NCI-H1105 treated with DMSO at 0.1 percent for 48 hours (cell line): Measurements from ENCODE around the gene COX6A1.

Experiments used
- DNase-seq: peaks from one replicate; lab custom pipeline; 2025; lab: John Stamatoyannopoulos, UW

Gene COX6A1

GRCh38 chr12:120437735-120438494, at the start of gene COX6A1:
Gene COX6A1 (plus strand): TSS chr12:120438113. CDS start chr12:120438127, 14 bp downstream.
- peak; percentile 100 for DNase-seq

- peak; percentile 83 for DNase-seq
These were observed 49.0 kb upstream of the COX6A1 start for GRCh38 chr12:120388691-120389481.

GRCh38 chr12:120390540-120391120, 47.3 kb upstream of the COX6A1 start:
- no peak for DNase-seq

- peak; percentile 49 for DNase-seq
These were observed 43.2 kb upstream of the COX6A1 start for GRCh38 chr12:120394483-120395367.

- no peak for DNase-seq
These were observed 39.9 kb upstream of the COX6A1 start for GRCh38 chr12:120397824-120398540.

- no peak for DNase-seq
These were observed 38.4 kb upstream of the COX6A1 start for GRCh38 chr12:120399531-120399930.

GRCh38 chr12:120402217-120402616, 35.7 kb upstream of the COX6A1 start:
- DNase-seq: no peak

GRCh38 chr12:120403869-120404268, 34.0 kb upstream of the COX6A1 start:
- DNase-seq: no peak

- DNase-seq: no peak
These were observed 33.6 kb upstream of the COX6A1 start for GRCh38 chr12:120404271-120404670.

- DNase-seq: no peak
These were observed 31.8 kb upstream of the COX6A1 start for GRCh38 chr12:120406069-120406468.

- DNase-seq: no peak
These were observed 31.4 kb upstream of the COX6A1 start for GRCh38 chr12:120406553-120406952.

- no peak for DNase-seq
These were observed 29.1 kb upstream of the COX6A1 start for GRCh38 chr12:120408771-120409170.

- DNase-seq: no peak
These were observed 25.5 kb upstream of the COX6A1 start for GRCh38 chr12:120412421-120412820.

GRCh38 chr12:120413901-120414695, 23.8 kb upstream of the COX6A1 start:
- DNase-seq: no peak

- DNase-seq: no peak
These were observed 21.3 kb upstream of the COX6A1 start for GRCh38 chr12:120416490-120417216.

GRCh38 chr12:120417917-120418580, 19.9 kb upstream of the COX6A1 start:
- no peak for DNase-seq

- no peak for DNase-seq
These were observed 16.2 kb upstream of the COX6A1 start for GRCh38 chr12:120421701-120422100.

GRCh38 chr12:120422892-120423456, 14.9 kb upstream of the COX6A1 start:
- no peak for DNase-seq

- DNase-seq: no peak
These were observed 12.1 kb upstream of the COX6A1 start for GRCh38 chr12:120425797-120426196.
